D341Med (cell line): Measurements from ENCODE around the gene HDAC6.

Experiments
- DNase-seq: peaks from one replicate; pipeline ENCODE4 v3.0.0; 2012; ENCODE audit warnings: low spot score

Gene HDAC6

GRCh38 chrX:48801280-48802088, at the start of gene HDAC6:
Gene HDAC6, plus strand, starts transcription at chrX:48802067. Its CDS starts 626 bp downstream, at chrX:48802693.
- peak; percentile 92 for DNase-seq

- no peak for DNase-seq
Measured at GRCh38 chrX:48752498-48752897, 49.4 kb upstream of the HDAC6 start.

- no peak for DNase-seq
Measured at GRCh38 chrX:48753708-48754228, 48.1 kb upstream of the HDAC6 start.

- no peak for DNase-seq
Measured at GRCh38 chrX:48754238-48754637, 47.6 kb upstream of the HDAC6 start.

GRCh38 chrX:48761674-48762471, 40.0 kb upstream of the HDAC6 start, which contains the start of gene GLOD5:
Gene GLOD5, plus strand, starts transcription at chrX:48761747. Its CDS starts 44 bp downstream, at chrX:48761791.
- peak; percentile 62 for DNase-seq

GRCh38 chrX:48769230-48769629, 32.6 kb upstream of the HDAC6 start:
- no peak for DNase-seq

GRCh38 chrX:48770296-48770695, 31.6 kb upstream of the HDAC6 start:
- DNase-seq = no peak

- DNase-seq = no peak
Measured at GRCh38 chrX:48772602-48773001, 29.3 kb upstream of the HDAC6 start.

- DNase-seq = no peak
Measured at GRCh38 chrX:48776818-48777439, 24.9 kb upstream of the HDAC6 start.

GRCh38 chrX:48779399-48779798, 22.5 kb upstream of the HDAC6 start:
- DNase-seq = no peak

- no peak for DNase-seq
Measured at GRCh38 chrX:48781705-48782104, 20.2 kb upstream of the HDAC6 start.

GRCh38 chrX:48782216-48782615, 19.7 kb upstream of the HDAC6 start:
- DNase-seq = no peak

- DNase-seq = no peak
Measured at GRCh38 chrX:48782795-48783194, 19.1 kb upstream of the HDAC6 start.

GRCh38 chrX:48784726-48785125, 17.1 kb upstream of the HDAC6 start:
- no peak for DNase-seq

GRCh38 chrX:48785186-48785539, 16.7 kb upstream of the HDAC6 start:
- no peak for DNase-seq

GRCh38 chrX:48785540-48786214, 16.2 kb upstream of the HDAC6 start:
- DNase-seq = no peak

- no peak for DNase-seq
Measured at GRCh38 chrX:48786341-48786800, 15.5 kb upstream of the HDAC6 start, which contains the start of gene GATA1. Gene GATA1, plus strand, starts transcription at chrX:48786590. Its CDS starts 4,520 bp downstream, at chrX:48791110.

- no peak for DNase-seq
Measured at GRCh38 chrX:48786825-48787504, 14.9 kb upstream of the HDAC6 start.

- DNase-seq = no peak
Measured at GRCh38 chrX:48787505-48788443, 14.1 kb upstream of the HDAC6 start.
